Naive thymus-derived CD8-positive, alpha-beta T cell (primary cell): ENCODE results near the gene CDK10. TPM values are rescaled to one million over a fixed set of nuclear protein-coding genes. Genes with fewer than 3 reads are reported as not detected.
"Not testable (repeated sequence)": the region's sequence is repeated elsewhere in the genome, so short reads cannot be mapped to it uniquely, and the experiment has no call there.

Experiments used
- ATAC-seq, 2 donors: fragments of 150-1000 bp; cut with Tn5 transposase in 1 of 2; sonication (Bioruptor Pico), chemical (Tn5 transposase) in 1 of 2; 1 replicate in 1 of 2; 2 replicates in 1 of 2; pipeline ENCODE4 v1.10.0; 2021; ENCODE audit warnings: mild to moderate bottlenecking in 2 of 2, moderate library complexity in 2 of 2
- POLR2A ChIA-PET: fragments of 350-600 bp; sonication (Branson Sonifier 250); formaldehyde crosslinking; loops from one replicate; lab custom pipeline; 2021; ENCODE audit warnings: antibody characterized with exemption; lab: Charles Lee
- DNase-seq, 10 donors: peaks; one replicate each; pipeline versions ENCODE4 v3.0.0 to v3.0.0-alpha.2; 2020 to 2022
- H3K27ac Mint-ChIP-seq, 10 donors: one replicate each; pipeline ENCODE4 v1.8.0; 2020 to 2022; ENCODE audit warnings: mild to moderate bottlenecking in 10 of 10, mixed read lengths in 10 of 10, moderate library complexity in 4 of 10, inconsistent platforms in 1 of 10
- H3K27me3 Mint-ChIP-seq, 5 donors: one replicate each; pipeline ENCODE4 v1.8.0; 2021 to 2022; ENCODE audit warnings: mixed read lengths in 5 of 5
- H3K36me3 Mint-ChIP-seq, 3 donors: one replicate each; pipeline ENCODE4 v1.8.0; 2020 to 2022; ENCODE audit warnings: mixed read lengths in 3 of 3, mild to moderate bottlenecking in 2 of 3, inconsistent platforms in 1 of 3
- H3K4me1 Mint-ChIP-seq, 4 donors: one replicate each; pipeline ENCODE4 v1.8.0; 2021 to 2022; ENCODE audit warnings: mixed read lengths in 4 of 4
- H3K4me3 Mint-ChIP-seq, 10 donors: one replicate each; pipeline ENCODE4 v1.8.0; 2020 to 2022; ENCODE audit warnings: mild to moderate bottlenecking in 10 of 10, mixed read lengths in 10 of 10, moderate library complexity in 6 of 10, inconsistent platforms in 1 of 10
- H3K9me3 Mint-ChIP-seq, 9 donors: one replicate each; pipeline ENCODE4 v1.8.0; 2020 to 2022; ENCODE audit warnings: mixed read lengths in 9 of 9, mild to moderate bottlenecking in 3 of 9, inconsistent platforms in 1 of 9, moderate library complexity in 1 of 9
- polyA plus RNA-seq, 3 donors: library from polyadenylated mRNA; unstranded; fragments of 300-500 nt; fragmentation: Illumina TruSeq; gene quantifications; one replicate each; pipeline ENCODE4 v1.2.3, GENCODE V29; 2021
- total RNA-seq, 8 experiments: library from RNA in 2 of 8; stranded (reverse) in 2 of 8; gene quantifications; one replicate each; pipeline ENCODE4 v1.2.3 and lab custom pipeline; 2021 to 2026

CDK10 gene
- total and polyA plus RNA-seq, 5 experiments from 2014 or later = 25.4 to 135 (median 63.3) TPM

GRCh38 chr16:89670496-89671431 lies 15.7 kb upstream of the CDK10 start:
- Mint-ChIP-seq H3K27me3 (no peaks in the 10 kb centered on the region), H3K4me3 (no peak overlapping the region), H3K9me3 (peaks cover 0 to 1% (median 0%) of the 10 kb centered on the region in 9 donors), H3K27ac (peak overlapping the region in 1 of 10 donors; percentile 86), H3K4me1 (peaks cover 0 to 12% (median 5%) of the 10 kb centered on the region in 4 donors), H3K36me3 (no peaks in the 10 kb centered on the region)
- no peak for ATAC-seq
- no peak for DNase-seq
- POLR2A ChIA-PET = no interaction called here

- H3K4me3 Mint-ChIP-seq, H3K9me3 Mint-ChIP-seq, H3K27me3 Mint-ChIP-seq, ATAC-seq, DNase-seq, H3K27ac Mint-ChIP-seq, H3K36me3 Mint-ChIP-seq, POLR2A ChIA-PET: not testable (repeated sequence)
- H3K4me1 Mint-ChIP-seq = peaks cover 0 to 12% (median 5%) of the 10 kb centered on the region in 4 donors
Observed at GRCh38 chr16:89671565-89671964, 14.9 kb upstream of the CDK10 start.

GRCh38 chr16:89672177-89672941 lies 14.1 kb upstream of the CDK10 start:
- Mint-ChIP-seq H3K9me3 (no peaks in the 10 kb centered on the region), H3K4me1 (peaks cover 0 to 12% (median 5%) of the 10 kb centered on the region in 4 donors), H3K4me3 (no peak overlapping the region), H3K36me3 (no peaks in the 10 kb centered on the region), H3K27ac (no peak overlapping the region), H3K27me3 (no peaks in the 10 kb centered on the region)
- ATAC-seq (no peak), DNase-seq (no peak)
- POLR2A ChIA-PET = interaction anchor here (0.8 kb wide), 1 partner anchor 27 kb away, joined by 3 read pairs; no protein-coding TSS in a partner anchor

GRCh38 chr16:89678258-89678657 lies 8.2 kb upstream of the CDK10 start:
- Mint-ChIP-seq H3K27ac (no peak overlapping the region), H3K4me3 (no peak overlapping the region), H3K36me3 (no peaks in the 10 kb centered on the region), H3K4me1 (no peaks in the 10 kb centered on the region), H3K9me3 (no peaks in the 10 kb centered on the region), H3K27me3 (no peaks in the 10 kb centered on the region)
- POLR2A ChIA-PET = no interaction called here
- ATAC-seq = no peak
- no peak for DNase-seq

- POLR2A ChIA-PET = interaction anchor here (0.5 to 3.2 kb wide), 8 partner anchors 14 to 188 kb away, joined by 3 to 36 read pairs (median 8); partner anchors contain the start of genes CHMP1A, SPATA2L, SPATA33 and TCF25
- DNase-seq = no peak
- Mint-ChIP-seq H3K4me3 (peak overlapping the region; percentile 39 to 96 (median 88)), H3K27me3 (no peaks in the 10 kb centered on the region), H3K9me3 (no peaks in the 10 kb centered on the region), H3K4me1 (peaks cover 8 to 25% (median 15%) of the 10 kb centered on the region in 4 donors), H3K27ac (peak overlapping the region in 6 of 10 donors; percentile 48 to 94 (median 72)), H3K36me3 (peaks cover 0 to 13% (median 0%) of the 10 kb centered on the region in 3 donors)
- ATAC-seq = no peak
Observed at GRCh38 chr16:89685916-89686315, 573 bp upstream of the CDK10 start.

GRCh38 chr16:89687092-89687940 lies 827 bp downstream of the CDK10 start:
- Mint-ChIP-seq H3K36me3 (peaks cover 0 to 25% (median 0%) of the 10 kb centered on the region in 3 donors), H3K9me3 (no peaks in the 10 kb centered on the region), H3K27ac (peak overlapping the region; percentile 22 to 89 (median 78)), H3K27me3 (no peaks in the 10 kb centered on the region), H3K4me3 (peak overlapping the region; percentile 81 to 96 (median 89)), H3K4me1 (peaks cover 8 to 25% (median 15%) of the 10 kb centered on the region in 4 donors)
- POLR2A ChIA-PET = interaction anchor here (0.6 to 3.2 kb wide), 8 partner anchors 13 to 186 kb away, joined by 3 to 36 read pairs (median 8); partner anchors contain the start of genes CHMP1A, SPATA2L, SPATA33 and TCF25
- DNase-seq (no peak), ATAC-seq (no peak)

- ATAC-seq = no peak
- H3K36me3 Mint-ChIP-seq = peaks cover 0 to 36% (median 3%) of the 10 kb centered on the region in 3 donors
- peak overlapping the region in 8 of 10 donors; percentile 16 to 94 (median 82) for H3K4me3 Mint-ChIP-seq
- no peaks in the 10 kb centered on the region for H3K27me3 Mint-ChIP-seq
- H3K4me1 Mint-ChIP-seq = peaks cover 8 to 25% (median 15%) of the 10 kb centered on the region in 4 donors
- peak overlapping the region in 1 of 10 donors; percentile 72 for H3K27ac Mint-ChIP-seq
- no peak for DNase-seq
- POLR2A ChIA-PET = interaction anchor here (0.6 to 1.6 kb wide), 3 partner anchors 9 to 24 kb away, joined by 3 to 7 read pairs (median 3); no protein-coding TSS in a partner anchor
- no peaks in the 10 kb centered on the region for H3K9me3 Mint-ChIP-seq
Observed at GRCh38 chr16:89688395-89688794, 1.9 kb downstream of the CDK10 start.

- Mint-ChIP-seq H3K27ac (no peak overlapping the region), H3K4me1 (peaks cover 8 to 25% (median 15%) of the 10 kb centered on the region in 4 donors), H3K27me3 (no peaks in the 10 kb centered on the region), H3K36me3 (peaks cover 0 to 42% (median 4%) of the 10 kb centered on the region in 3 donors), H3K4me3 (peak overlapping the region in 2 of 10 donors; percentile 7 to 18), H3K9me3 (no peaks in the 10 kb centered on the region)
- ATAC-seq (no peak), DNase-seq (no peak)
- POLR2A ChIA-PET = interaction anchor here (1.1 to 1.6 kb wide), 2 partner anchors 8 to 11 kb away, joined by 3 to 7 read pairs; no protein-coding TSS in a partner anchor
Observed at GRCh38 chr16:89689142-89689541, 2.7 kb downstream of the CDK10 start.

- H3K4me1 Mint-ChIP-seq = peaks cover 8 to 25% (median 15%) of the 10 kb centered on the region in 4 donors
- peak in 1 of 10 donors; percentile 11 for DNase-seq
- H3K9me3 Mint-ChIP-seq, H3K27me3 Mint-ChIP-seq, ATAC-seq, H3K27ac Mint-ChIP-seq, H3K4me3 Mint-ChIP-seq: not testable (repeated sequence)
- peaks cover 0 to 42% (median 4%) of the 10 kb centered on the region in 3 donors for H3K36me3 Mint-ChIP-seq
- POLR2A ChIA-PET = interaction anchor here (1.6 kb wide), 1 partner anchor 10 kb away, joined by 7 read pairs; no protein-coding TSS in a partner anchor
Observed at GRCh38 chr16:89689621-89690020, 3.1 kb downstream of the CDK10 start.

GRCh38 chr16:89690392-89690901 lies 4.0 kb downstream of the CDK10 start:
- POLR2A ChIA-PET = interaction anchor here (1.6 kb wide), 1 partner anchor 9 kb away, joined by 7 read pairs; no protein-coding TSS in a partner anchor
- Mint-ChIP-seq H3K4me3 (no peak overlapping the region), H3K27me3 (no peaks in the 10 kb centered on the region), H3K36me3 (peaks cover 0 to 46% (median 4%) of the 10 kb centered on the region in 3 donors), H3K27ac (no peak overlapping the region), H3K4me1 (peaks cover 9 to 25% (median 15%) of the 10 kb centered on the region in 4 donors), H3K9me3 (no peaks in the 10 kb centered on the region)
- DNase-seq (peak in 1 of 10 donors; percentile 50), ATAC-seq (no peak)
